ENCODE results near the gene ZIC2. TPM values are rescaled to one million over a fixed set of nuclear protein-coding genes. Genes with fewer than 3 reads are reported as not detected.

The ZIC2 gene
- total RNA-seq (2022) (3.5 and 3.6 TPM in 2 replicates), Bru-seq, nascent RNA (percentile 33 among the genes with signal in this experiment), BruChase-seq, experiment 1, labeled RNA remaining after a 6-hour chase (percentile 37 among the genes with signal in this experiment), BruChase-seq, experiment 2, labeled RNA remaining after a 2-hour chase (percentile 47 among the genes with signal in this experiment)
- long read RNA-seq, result 0 reads

DNA sequence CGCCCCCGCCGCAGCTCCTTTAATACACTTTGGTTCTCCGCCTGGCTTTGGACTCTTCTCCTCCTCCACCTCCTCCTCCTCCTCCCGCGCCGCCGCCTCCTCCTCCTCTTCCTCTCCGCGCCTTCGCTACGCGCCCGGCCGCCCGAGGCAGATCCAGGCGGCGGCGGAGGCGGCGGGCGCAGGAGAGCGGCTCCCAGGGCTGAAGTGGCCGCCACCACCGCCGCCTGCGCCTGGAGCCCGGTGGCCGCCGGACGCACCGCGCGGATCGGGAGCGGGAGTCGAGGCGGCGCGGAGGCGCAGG, at the start of gene ZIC2:
TSS of gene ZIC2 (plus strand) at position 50 of the 301 bp plus-strand sequence. CDS start 281 bp downstream, outside the sequence.
- no peak for TF ChIP-seq CTCF (IDR thresholded peaks at IDR 0.05; ENCODE audit: unreplicated experiment)

GRCh38 chr13:99932912-99933311, 48.7 kb upstream of the ZIC2 start:
- no peak for TF ChIP-seq CTCF (IDR thresholded peaks at IDR 0.05; ENCODE audit: unreplicated experiment)
- intact Hi-C loops (cut with micrococcal nuclease; ENCODE audit: unreplicated experiment), result no loop called here
- H3K27ac Mint-ChIP-seq (ENCODE audit: unreplicated experiment), result no peak overlapping the region
- DNase-seq, result no peak
- H3K4me1 Mint-ChIP-seq (ENCODE audit: low read depth, unreplicated experiment), result no peaks in the 10 kb centered on the region
- CTCF ChIA-PET, result no interaction called here
- no peaks in the 10 kb centered on the region for H3K9me3 Mint-ChIP-seq (ENCODE audit: low read depth, unreplicated experiment)
- no peaks in the 10 kb centered on the region for H3K36me3 Mint-ChIP-seq (ENCODE audit: insufficient read depth, unreplicated experiment)
- H3K27me3 Mint-ChIP-seq (ENCODE audit: unreplicated experiment), result no peaks in the 10 kb centered on the region
- H3K4me3 Mint-ChIP-seq (ENCODE audit: low read depth, unreplicated experiment), result no peak overlapping the region
- no TSS peak for BruUV-seq (replicated peaks)

More for the DNA sequence above, at the start of gene ZIC2:
- Mint-ChIP-seq H3K4me1 (ENCODE audit: low read depth, unreplicated experiment) (no peaks in the 10 kb centered on the region), H3K27me3 (ENCODE audit: unreplicated experiment) (no peaks in the 10 kb centered on the region), H3K9me3 (ENCODE audit: low read depth, unreplicated experiment) (no peaks in the 10 kb centered on the region), H3K27ac (ENCODE audit: unreplicated experiment) (no peak within 1 kb of the TSS), H3K4me3 (ENCODE audit: low read depth, unreplicated experiment) (peak within 1 kb of the TSS; percentile 60), H3K36me3 (ENCODE audit: insufficient read depth, unreplicated experiment) (peaks cover 4% of the 10 kb centered on the region)
- DNase-seq, result peak; percentile 8
- CTCF ChIA-PET, result no interaction called here
- no TSS peak for BruUV-seq (replicated peaks)
- intact Hi-C loops (cut with micrococcal nuclease; ENCODE audit: unreplicated experiment), result no loop called here

DNA sequence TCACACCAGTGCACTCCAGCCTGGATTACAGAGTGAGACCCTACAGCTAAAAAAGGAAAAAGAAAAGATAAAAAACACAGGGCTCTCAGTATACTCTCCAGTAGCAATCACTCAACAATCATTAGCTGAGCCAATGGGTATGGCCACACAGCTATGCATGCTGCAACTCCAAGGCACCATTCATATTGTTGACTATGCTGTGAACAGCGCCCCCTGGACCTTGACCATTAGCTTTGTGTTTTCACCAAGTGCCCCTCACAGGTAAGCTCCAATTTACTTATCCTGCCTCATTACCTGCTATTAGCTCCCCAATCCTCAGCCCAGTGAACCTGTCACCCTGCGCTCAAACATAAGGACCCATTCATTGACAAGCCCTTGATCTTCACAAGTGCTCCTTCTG, 45.8 kb upstream of the ZIC2 start:
- TF ChIP-seq CTCF (IDR thresholded peaks at IDR 0.05; ENCODE audit: unreplicated experiment), result no peak
- DNase-seq, result no peak
- no TSS peak for BruUV-seq (replicated peaks)
- CTCF ChIA-PET, result no interaction called here
- intact Hi-C loops (cut with micrococcal nuclease; ENCODE audit: unreplicated experiment), result no loop called here
- H3K27me3 Mint-ChIP-seq (ENCODE audit: unreplicated experiment), result no peaks in the 10 kb centered on the region
- H3K9me3 Mint-ChIP-seq (ENCODE audit: low read depth, unreplicated experiment), result no peaks in the 10 kb centered on the region
- no peak overlapping the region for H3K4me3 Mint-ChIP-seq (ENCODE audit: low read depth, unreplicated experiment)
- H3K36me3 Mint-ChIP-seq (ENCODE audit: insufficient read depth, unreplicated experiment), result no peaks in the 10 kb centered on the region
- no peaks in the 10 kb centered on the region for H3K4me1 Mint-ChIP-seq (ENCODE audit: low read depth, unreplicated experiment)
- H3K27ac Mint-ChIP-seq (ENCODE audit: unreplicated experiment), result no peak overlapping the region

DNA sequence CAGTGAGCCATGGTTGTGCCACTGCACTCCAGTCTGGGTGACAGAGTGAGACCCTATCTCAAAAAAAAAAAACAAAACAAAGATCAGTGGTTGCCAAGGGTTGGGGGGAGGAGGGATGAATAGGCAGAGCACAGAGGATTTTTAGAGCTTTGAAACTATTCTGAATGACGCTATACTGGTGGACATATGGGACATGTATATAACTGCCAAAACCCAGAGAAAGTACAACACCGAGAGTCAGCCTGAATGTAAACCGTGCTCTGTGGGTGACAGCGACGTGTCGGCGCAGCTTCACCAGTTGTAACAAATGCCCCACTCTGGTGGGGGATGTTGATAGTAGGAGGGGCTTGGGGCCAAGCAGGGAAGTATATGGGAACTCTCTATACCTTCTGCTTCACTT, 42.9 kb upstream of the ZIC2 start:
- H3K4me3 Mint-ChIP-seq (ENCODE audit: low read depth, unreplicated experiment), result no peak overlapping the region
- CTCF ChIA-PET, result no interaction called here
- H3K27ac Mint-ChIP-seq (ENCODE audit: unreplicated experiment), result no peak overlapping the region
- no peaks in the 10 kb centered on the region for H3K27me3 Mint-ChIP-seq (ENCODE audit: unreplicated experiment)
- BruUV-seq (replicated peaks), result no TSS peak
- TF ChIP-seq CTCF (IDR thresholded peaks at IDR 0.05; ENCODE audit: unreplicated experiment), result no peak
- H3K9me3 Mint-ChIP-seq (ENCODE audit: low read depth, unreplicated experiment), result no peaks in the 10 kb centered on the region
- intact Hi-C loops (cut with micrococcal nuclease; ENCODE audit: unreplicated experiment), result no loop called here
- DNase-seq, result no peak
- H3K36me3 Mint-ChIP-seq (ENCODE audit: insufficient read depth, unreplicated experiment), result no peaks in the 10 kb centered on the region
- H3K4me1 Mint-ChIP-seq (ENCODE audit: low read depth, unreplicated experiment), result peaks cover 8% of the 10 kb centered on the region
